Left lobe of liver (tissue), 2 donors: ENCODE data around the gene RWDD4. TPM values are rescaled to one million over a fixed set of nuclear protein-coding genes. Genes with fewer than 3 reads are reported as not detected.

ENCODE experiments used
- ATAC-seq: fragments of 200-7000 bp; cut with Tn5 transposase; one replicate; pipeline ENCODE4 v1.9.1; 2020; ENCODE audit warnings: mild to moderate bottlenecking, moderate library complexity
- DNase-seq: peaks from one replicate; pipeline ENCODE4 v3.0.0-alpha.2; 2020; ENCODE audit warnings: low spot score
- total RNA-seq: library from RNA; stranded (reverse); gene quantifications from one replicate; pipeline ENCODE4 v1.2.1, GENCODE V29; 2021
- donor health status: DM: no; HTN: no; CAD: no; lungs with moderate emphysema.
- donor health status: DM: no; HTN: yes; CAD: no.

Gene RWDD4
- total RNA-seq = 7.9 TPM

GRCh38 chr4:183659029-183659871, at the start of gene RWDD4, which contains the start of gene TRAPPC11:
RWDD4 (minus strand) TSS chr4:183659185; CDS start chr4:183658952, 233 bp downstream.
TRAPPC11 (plus strand) TSS chr4:183659293; CDS start chr4:183663868, 4,575 bp downstream.
- DNase-seq = peak; percentile 99
- ATAC-seq = peak; percentile 98

DNA sequence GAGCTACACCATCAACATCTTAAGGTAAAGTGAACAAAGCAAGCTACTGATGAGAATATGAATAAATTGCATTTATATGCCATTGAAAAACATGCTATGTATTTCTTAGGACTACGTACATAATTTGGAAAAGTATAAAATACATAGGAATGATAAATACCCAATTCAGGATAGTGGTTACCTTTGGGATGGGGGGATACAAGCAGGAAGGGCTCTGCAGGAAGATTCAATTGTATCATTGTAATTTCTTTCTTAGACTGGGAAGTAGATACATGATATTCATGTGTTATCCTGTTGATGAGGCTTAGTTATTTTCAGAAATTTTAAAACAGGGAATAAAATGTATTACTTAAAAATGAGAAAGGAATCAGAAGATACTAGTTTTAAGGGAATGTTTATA, 43.5 kb upstream of the RWDD4 start:
- ATAC-seq (no peak), DNase-seq (no peak)

- no peak for DNase-seq
- peak; percentile 87 for ATAC-seq
Measured at GRCh38 chr4:183700407-183700806, 41.4 kb upstream of the RWDD4 start.

DNA sequence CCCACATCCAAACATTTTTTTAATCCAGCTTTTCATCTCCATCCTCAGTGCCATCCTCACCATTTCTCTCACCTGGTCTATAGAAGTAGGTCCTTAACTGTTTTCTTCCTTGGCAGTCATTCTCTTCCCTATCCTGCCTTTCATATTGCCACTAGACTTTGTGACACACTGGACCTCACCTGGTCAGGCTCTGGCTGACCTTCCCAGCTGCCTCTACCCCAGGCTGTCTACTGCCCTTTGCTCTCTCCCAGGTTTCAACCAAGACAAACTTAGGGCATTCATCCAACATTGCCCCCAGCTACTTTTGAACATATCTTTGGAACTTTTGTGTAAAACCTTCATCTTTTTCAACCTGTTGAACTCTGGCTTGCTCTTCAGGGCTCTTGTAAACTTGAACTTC, 39.9 kb upstream of the RWDD4 start:
- ATAC-seq (peak; percentile 85), DNase-seq (no peak)

DNA sequence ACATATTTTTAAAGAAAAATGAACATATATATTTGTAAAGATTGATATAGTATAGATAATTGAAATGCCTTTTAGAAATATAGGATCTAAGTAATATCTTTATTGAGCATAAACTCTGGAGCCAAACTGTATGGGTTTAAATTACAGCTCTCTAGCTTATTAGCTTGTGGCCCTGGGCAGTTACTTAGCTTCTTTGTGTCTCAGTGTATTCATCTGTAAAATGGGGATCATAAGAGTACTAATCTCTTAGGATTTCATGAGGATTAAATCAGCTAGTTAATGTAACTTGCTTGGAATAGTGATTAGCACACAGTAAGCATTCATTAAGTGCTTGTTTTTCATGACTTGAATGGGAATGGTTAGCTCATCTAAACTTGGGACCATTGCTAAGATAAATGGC, 32.9 kb upstream of the RWDD4 start:
- no peak for ATAC-seq

DNA sequence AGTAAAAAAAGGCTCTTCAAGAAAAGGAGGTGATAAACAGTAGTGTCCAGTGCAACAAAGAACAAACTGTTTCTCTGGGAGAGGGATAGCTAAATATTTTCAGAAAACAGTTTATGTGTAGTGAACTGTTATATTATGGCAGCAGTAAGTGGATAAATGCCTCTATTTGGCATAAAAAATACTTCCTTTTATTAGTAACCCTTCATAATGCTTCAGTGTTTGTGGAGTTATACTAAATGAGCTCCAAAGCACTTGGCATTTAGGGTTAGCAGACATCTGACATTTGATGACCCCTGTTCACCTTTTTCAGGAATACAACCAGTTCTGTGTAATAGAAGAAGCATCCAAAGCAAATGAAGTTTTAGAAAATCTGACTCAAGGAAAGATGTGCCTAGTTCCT, 32.0 kb upstream of the RWDD4 start:
- DNase-seq (no peak), ATAC-seq (no peak)

More for the DNA sequence above, 32.9 kb upstream of the RWDD4 start:
- DNase-seq = no peak

DNA sequence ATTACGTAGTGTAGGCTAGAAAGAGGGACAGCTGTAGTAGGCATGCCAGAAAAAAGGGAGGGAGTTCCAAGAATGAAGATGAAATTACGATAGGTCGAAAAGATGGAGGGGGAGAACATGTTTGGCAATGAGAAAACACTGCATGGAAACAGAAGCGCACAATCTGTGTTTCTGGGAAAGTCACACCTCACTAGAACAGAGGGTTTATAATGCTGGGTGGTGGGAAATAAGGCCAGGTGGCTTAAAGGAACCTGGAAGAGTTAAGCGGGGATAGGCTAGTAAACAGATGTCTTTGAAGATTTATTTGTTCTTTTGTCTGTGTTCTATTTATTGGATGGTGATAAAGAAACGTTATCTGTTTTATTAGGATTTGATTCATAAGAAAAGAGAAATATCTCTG, 29.2 kb upstream of the RWDD4 start:
- ATAC-seq (no peak), DNase-seq (no peak)

DNA sequence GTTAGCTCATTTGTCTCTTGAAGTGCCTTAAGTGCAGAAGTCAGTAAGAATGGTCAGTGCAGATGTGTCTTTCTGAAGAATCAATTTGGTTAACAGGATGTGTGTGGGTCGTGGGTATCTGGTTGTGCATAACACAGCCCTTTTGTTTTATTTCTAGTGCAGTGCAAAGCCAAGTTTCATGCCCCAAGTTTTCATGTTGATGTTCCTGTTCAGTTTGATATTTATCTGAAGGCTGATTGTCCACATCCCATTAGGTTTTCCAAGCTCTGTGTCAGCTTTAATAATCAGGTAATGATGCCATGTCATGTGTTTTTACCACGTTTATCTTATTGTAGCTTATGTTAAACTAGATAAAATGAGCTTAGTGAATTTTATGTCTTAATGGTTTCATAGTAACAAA, 27.5 kb upstream of the RWDD4 start:
- ATAC-seq (no peak), DNase-seq (no peak)

DNA sequence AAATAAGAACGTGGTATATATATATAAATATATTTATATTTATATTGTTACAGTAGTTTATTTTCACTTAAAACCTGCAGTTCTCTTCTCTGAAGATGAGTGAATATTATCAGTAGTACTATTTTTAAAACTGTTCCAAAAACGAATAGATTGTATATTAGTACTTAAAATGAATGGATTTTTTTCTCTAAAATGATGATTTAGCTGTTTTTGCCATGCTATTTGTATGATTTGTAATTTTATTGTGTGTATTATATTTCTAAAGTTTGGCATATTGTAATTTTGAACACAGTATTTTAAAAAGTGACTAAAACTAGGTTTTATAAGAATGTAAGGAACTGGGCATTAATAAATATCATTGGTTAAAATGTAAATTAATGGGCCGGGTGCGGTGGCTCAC, 22.1 kb upstream of the RWDD4 start:
- ATAC-seq (no peak), DNase-seq (no peak)

- no peak for DNase-seq
Measured at GRCh38 chr4:183675625-183676024, 16.6 kb upstream of the RWDD4 start.

DNA sequence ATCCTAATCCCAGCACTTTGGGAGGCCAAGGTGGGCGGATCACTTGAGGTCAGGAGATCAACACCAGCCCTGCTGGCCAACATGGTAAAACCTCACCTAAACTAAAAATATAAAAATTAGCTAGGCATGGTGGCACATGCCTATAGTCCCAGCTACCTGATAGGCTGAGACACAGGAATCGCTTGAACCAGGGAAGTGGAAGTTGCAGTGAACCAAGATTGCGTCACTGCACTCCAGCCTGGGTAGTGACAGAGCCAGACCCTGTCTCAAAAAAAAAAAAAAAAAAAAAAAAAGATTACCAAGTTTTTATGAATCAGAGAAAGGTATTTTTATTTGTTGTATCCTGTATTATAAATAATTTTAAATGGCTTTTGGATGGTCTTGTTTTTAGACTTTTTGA, 15.2 kb upstream of the RWDD4 start:
- no peak for DNase-seq
- ATAC-seq = no peak

More at GRCh38 chr4:183675625-183676024, 16.6 kb upstream of the RWDD4 start:
- no peak for ATAC-seq

DNA sequence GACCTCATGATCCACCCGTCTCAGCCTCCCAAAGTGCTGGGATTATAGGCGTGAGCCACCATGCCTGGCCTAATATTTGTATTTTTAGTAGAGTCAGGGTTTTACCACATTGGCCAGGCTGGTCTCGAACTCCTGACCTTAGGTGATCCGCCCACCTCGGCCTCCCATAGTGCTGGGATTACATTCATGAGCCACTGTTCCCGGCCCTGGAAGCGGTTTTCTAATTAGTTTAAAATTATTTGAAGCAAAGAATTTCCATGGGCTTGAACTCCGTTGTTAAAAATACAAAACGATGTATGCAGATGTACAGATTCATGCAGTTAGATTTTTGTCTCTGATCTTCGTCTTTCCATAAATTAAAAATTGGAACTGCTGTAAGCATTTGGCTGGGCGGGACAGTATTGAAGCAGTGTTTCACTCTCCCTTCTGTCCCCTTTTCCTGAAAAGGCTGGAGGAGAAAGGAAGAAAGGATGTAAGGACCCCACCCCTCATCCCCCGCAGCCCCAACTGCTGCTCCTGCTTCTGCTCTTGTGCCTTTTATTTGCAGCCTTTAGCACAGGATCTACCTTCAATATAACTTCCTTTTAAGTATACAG, 12.1 kb upstream of the RWDD4 start:
- DNase-seq = no peak
- ATAC-seq = no peak

- ATAC-seq (no peak), DNase-seq (no peak)
Measured at GRCh38 chr4:183670251-183670650, 11.3 kb upstream of the RWDD4 start.

DNA sequence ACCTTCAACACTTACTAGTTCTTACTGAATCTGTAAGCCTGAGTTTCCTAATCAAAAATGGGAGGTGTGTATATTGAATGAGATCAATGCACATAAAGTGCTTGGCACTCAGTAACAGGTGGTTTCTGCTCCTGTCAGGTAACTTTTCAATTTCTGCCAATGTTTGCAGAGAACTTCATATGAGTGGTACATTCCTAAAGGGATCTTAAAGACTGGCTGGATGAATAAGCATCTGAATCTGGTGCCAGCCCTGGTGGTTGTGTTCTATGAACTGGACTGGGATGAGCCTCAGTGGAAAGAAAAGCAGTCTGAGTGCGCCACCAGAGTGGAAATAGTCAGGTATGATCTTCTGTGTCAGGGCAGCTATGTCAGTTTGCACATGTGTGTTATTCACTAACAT, 7.1 kb upstream of the RWDD4 start:
- DNase-seq = no peak
- ATAC-seq = no peak

- no peak for DNase-seq
- no peak for ATAC-seq
Measured at GRCh38 chr4:183659872-183660242, 872 bp upstream of the RWDD4 start.

GRCh38 chr4:183658362-183659028, 490 bp downstream of the RWDD4 start:
- ATAC-seq = peak; percentile 67
- DNase-seq = peak; percentile 67

GRCh38 chr4:183657564-183657963, 1.4 kb downstream of the RWDD4 start:
- ATAC-seq = no peak
- no peak for DNase-seq

GRCh38 chr4:183645326-183645725, 13.7 kb downstream of the RWDD4 start:
- ATAC-seq (no peak), DNase-seq (no peak)

- no peak for DNase-seq
- ATAC-seq = no peak
Measured at GRCh38 chr4:183639291-183639690, 19.7 kb downstream of the RWDD4 start.

GRCh38 chr4:183638436-183638835, 20.5 kb downstream of the RWDD4 start:
- DNase-seq (no peak), ATAC-seq (no peak)

DNA sequence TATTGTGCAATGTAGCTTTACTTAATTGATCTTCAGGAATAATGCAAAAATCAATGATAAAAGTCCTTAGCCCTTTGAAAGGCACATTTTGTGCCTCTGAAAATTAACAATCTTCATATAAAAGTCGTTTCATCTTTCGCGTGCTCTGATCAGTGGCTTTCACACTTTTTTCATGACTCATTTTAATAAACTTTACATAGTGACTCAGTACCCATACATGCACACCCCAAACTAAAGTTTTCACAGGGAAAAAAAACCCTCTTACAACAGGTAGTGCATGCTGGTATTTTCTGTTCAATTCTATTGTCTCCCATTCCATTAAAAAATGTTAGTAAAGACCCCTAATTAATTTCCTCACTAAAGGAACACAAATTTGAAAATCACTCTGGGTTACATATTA, 21.5 kb downstream of the RWDD4 start:
- ATAC-seq = no peak
- no peak for DNase-seq

DNA sequence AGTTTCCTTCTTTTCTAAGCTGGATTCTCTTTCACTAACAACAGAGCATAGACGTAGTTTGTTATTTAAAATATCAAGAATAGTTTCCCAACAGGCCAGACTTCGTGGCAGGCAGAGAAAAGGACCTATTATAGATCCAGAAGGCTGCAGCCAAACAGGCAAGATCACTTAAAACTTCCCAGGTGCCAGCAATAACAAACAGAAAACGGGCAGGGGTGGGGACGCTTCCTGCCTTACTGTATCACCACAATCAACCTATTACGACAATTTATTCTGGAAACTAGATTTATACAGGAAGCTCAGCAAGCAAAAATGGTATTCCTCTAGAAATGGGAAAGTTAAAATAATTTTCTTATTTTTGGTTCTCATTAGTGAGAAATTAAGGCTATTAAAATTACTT, 22.1 kb downstream of the RWDD4 start:
- ATAC-seq = peak; percentile 60
- no peak for DNase-seq
